ENCODE results near the gene PHF13.
"Not testable (repeated sequence)": the region's sequence is repeated elsewhere in the genome, so short reads cannot be mapped to it uniquely, and the experiment has no call there.

The PHF13 gene

DNA sequence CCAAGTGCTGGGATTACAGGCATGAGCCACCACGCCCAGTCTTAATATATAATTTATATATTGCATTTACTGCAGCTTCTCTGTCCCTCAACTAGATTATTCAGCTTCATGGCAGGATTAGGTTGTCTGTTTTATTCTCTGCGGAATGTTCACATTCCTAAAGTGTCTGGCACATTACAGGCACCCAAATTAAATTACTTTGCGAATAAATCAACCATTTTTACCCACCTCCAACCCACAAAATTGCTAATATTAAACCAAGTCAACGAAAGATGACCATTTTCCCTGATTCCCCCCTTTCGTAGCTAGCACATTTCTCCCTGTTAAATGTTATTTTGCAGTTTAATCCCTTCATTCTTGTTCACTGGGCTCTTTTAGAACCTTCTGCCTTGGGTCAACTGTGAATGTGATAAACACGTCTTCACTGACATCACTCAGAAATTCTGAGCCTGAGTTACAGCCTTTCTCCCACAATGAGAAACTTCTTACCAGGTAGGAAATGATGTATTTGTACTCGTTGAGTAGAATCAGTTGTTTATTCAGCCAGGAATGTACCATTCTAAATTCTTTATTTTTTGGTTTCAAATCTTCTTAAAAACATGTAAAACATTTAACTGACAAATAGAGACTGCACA is 47.0 kb downstream of the PHF13 start:
- DNase-seq (ENCODE audit: low read depth in 2 of 2) = no peak

DNA sequence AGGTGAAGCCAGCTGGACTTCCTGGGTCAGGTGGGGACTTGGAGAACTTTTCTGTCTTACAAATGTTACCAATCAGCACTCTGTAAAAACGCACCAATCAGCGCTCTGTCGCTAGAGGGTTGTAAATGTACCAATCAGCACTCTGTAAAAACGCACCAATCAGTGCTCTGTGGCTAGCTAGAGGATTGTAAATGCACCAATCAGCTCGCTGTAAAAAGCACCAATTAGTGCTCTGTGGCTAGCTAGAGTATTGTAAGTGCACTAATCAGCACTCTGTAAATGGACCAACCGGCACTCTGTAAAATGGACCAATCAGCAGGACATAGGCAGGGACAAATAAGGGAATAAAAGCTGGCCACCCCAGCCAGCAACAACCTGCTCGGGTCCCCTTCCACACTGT is 48.9 kb downstream of the PHF13 start:
- not testable (repeated sequence) for DNase-seq (ENCODE audit: low read depth in 2 of 2)

DNA sequence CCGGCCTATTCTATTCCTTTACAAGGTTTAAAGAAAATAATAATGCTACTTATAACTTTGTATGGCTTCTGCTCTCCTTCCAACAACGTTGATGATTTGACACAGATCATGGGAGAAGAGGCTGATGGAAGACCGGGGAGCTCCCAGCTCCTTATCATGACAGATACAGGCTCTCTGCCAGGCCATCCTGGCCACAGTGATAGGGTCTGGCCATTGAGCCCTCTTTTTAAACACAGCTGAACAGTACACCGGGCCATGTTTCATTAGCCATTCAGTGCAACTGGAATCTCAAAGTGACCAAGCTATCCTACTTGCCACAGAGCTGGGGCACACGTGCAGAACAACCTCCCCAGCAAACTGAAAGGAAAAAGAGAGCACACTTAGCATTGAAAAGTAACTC is 53.2 kb downstream of the PHF13 start:
- no peak for DNase-seq (ENCODE audit: low read depth in 2 of 2)

DNA sequence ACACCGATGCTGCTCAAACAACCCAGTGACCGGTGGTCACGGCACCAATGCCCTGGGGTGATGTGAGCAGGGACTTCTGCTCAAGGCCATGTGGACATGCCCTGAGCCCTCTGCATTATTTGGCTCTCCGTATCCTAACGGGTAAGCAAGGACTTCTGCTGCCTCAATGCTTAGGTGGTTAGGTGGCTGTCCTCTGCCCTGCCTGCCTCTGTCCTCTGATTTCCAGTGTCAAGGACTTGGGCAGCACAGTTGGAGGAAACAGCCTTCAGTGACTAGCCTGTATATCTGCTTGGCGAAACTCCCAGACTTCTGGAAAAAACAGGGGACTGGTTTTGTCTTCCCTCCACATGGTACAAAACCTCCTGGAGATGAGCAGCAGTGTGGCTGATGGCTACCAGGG is 53.6 kb downstream of the PHF13 start:
- no peak for DNase-seq (ENCODE audit: low read depth in 2 of 2)

DNA sequence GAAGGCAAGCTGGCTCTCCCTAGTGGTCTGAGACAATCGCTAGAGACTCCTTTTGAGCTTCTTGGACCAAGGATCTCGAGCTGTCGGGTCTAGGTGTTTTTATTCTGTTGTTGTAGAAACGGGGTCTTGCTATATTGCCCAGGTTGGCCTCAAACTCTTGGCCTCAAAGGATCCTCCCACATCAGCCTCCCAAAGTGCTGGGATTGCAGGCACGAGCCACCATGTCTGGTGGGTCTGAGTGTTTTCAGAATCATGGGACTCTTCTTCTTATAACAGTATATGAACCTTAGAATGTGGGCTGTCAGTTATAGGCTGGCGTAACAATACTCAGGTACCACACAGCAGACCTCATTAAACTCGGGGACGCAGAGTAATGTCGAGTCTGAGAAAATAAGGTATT is 55.0 kb downstream of the PHF13 start:
- DNase-seq (ENCODE audit: low read depth in 2 of 2) = no peak

DNA sequence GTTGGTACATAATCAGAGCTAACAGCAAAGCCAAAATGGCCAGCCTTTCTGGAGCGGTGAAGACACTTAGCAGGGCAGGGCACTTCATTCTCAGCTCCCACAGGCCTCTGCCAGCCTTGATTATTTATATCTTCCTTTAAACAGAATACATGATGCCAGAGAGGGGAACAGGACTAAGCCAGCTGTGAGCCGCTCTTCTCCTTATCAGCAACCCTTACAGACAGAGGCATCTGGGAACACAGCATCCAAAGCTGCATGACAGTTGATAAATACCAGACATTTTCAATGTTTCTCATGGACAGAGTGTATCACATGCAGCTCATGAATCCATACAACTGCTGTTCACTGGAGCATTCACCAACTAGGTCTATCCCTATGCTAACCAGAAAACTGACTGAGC is 59.0 kb downstream of the PHF13 start:
- DNase-seq (ENCODE audit: low read depth in 2 of 2) = no peak
